ENCODE measurements around the gene PMPCA. TPM values are rescaled to one million over a fixed set of nuclear protein-coding genes. Genes with fewer than 3 reads are reported as not detected.

The PMPCA gene
- total and polyA plus RNA-seq, 2 donors (not counting 3 experiments of a cell fraction or from before 2014, with no cell fraction given): 69.0 to 75.3 TPM

DNA sequence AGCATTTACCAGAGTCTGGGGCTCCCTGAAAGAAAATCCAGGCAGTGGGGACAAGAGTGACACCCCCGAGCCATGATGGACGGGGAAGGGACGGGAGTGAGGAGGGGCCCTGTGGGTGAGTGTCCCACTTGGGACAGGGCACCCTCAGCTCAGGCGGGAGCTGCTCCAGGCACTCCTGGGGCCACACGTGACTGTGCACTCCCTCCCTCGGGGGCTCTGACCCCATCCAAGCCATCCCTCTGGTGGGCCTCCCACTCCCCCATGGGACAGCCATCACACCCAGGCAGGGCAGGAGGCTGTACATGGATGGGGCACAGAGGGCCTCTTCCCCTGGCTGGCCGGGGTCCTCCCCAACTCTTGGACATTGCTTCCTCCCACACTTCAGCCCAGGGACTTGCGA, 34.0 kb upstream of the PMPCA start:
- no peaks in the 10 kb centered on the region for H3K9me3 ChIP-seq (replicated peaks; ENCODE audit: control insufficient read depth, insufficient read depth, low read length)
- no peaks in the 10 kb centered on the region for H3K27me3 ChIP-seq (ENCODE audit: control insufficient read depth in 2 of 2, insufficient read depth in 2 of 2, low read length in 2 of 2)
- H3K27ac ChIP-seq (ENCODE audit: insufficient read depth, low read depth, low read length): no peak overlapping the region
- no peak for DNase-seq (ENCODE audit: low read depth, low spot score)
- intact Hi-C loops (cut with micrococcal nuclease) (no loop called here), dilution Hi-C loops (cut with MboI; ENCODE audit: extremely low pct_ligation_motif_present, low sequenced_read_pairs) (no loop called here)
- no peak overlapping the region for H3K4me3 ChIP-seq (replicated peaks in 1 of 3; ENCODE audit: insufficient read depth in 1 of 3, low read depth in 1 of 3, low read length in 3 of 3)
- no peak for FAIRE-seq
- no peaks in the 10 kb centered on the region for H3K79me2 ChIP-seq (ENCODE audit: control insufficient read depth, insufficient read depth, low read length)
- TF ChIP-seq FOS (IDR thresholded peaks at IDR 0.05; ENCODE audit: borderline replicate concordance, insufficient read depth, low read length) (no peak), MYC (IDR thresholded peaks at IDR 0.05; ENCODE audit: low read depth, low read length) (no peak), JUN (IDR thresholded peaks at IDR 0.05; ENCODE audit: borderline replicate concordance, insufficient read depth, insufficient read length, low read depth) (no peak), POLR2A (IDR thresholded peaks at IDR 0.05; ENCODE audit: low read depth, low read length) (no peak), GATA2 (IDR thresholded peaks at IDR 0.05; ENCODE audit: insufficient read depth, insufficient read length, low read depth, low read length) (no peak), EZH2 (IDR thresholded peaks at IDR 0.05; ENCODE audit: borderline replicate concordance, low read depth, low read length, severe bottlenecking) (no peak), POLR2AphosphoS5 (IDR thresholded peaks at IDR 0.05; ENCODE audit: insufficient read depth, low read depth, low read length) (no peak)
- TF ChIP-seq, protein P1, sequence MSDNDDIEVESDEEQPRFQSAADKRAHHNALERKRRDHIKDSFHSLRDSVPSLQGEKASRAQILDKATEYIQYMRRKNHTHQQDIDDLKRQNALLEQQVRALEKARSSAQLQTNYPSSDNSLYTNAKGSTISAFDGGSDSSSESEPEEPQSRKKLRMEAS (IDR thresholded peaks at IDR 0.05; ENCODE audit: insufficient read depth, insufficient read length): no peak
- TF ChIP-seq, protein P2, sequence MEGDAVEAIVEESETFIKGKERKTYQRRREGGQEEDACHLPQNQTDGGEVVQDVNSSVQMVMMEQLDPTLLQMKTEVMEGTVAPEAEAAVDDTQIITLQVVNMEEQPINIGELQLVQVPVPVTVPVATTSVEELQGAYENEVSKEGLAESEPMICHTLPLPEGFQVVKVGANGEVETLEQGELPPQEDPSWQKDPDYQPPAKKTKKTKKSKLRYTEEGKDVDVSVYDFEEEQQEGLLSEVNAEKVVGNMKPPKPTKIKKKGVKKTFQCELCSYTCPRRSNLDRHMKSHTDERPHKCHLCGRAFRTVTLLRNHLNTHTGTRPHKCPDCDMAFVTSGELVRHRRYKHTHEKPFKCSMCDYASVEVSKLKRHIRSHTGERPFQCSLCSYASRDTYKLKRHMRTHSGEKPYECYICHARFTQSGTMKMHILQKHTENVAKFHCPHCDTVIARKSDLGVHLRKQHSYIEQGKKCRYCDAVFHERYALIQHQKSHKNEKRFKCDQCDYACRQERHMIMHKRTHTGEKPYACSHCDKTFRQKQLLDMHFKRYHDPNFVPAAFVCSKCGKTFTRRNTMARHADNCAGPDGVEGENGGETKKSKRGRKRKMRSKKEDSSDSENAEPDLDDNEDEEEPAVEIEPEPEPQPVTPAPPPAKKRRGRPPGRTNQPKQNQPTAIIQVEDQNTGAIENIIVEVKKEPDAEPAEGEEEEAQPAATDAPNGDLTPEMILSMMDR (IDR thresholded peaks at IDR 0.05; ENCODE audit: extremely low read depth in 1 of 2, insufficient read depth in 1 of 2, low read depth in 1 of 2, low read length in 2 of 2): no peak
- BruUV-seq (replicated peaks): no TSS peak
- POLR2A ChIA-PET: no interaction called here
- no peaks in the 10 kb centered on the region for H3K4me1 ChIP-seq (ENCODE audit: control insufficient read depth, extremely low read depth, insufficient read depth, low read length)
- H3K4me2 ChIP-seq (ENCODE audit: insufficient read depth, low read length): no peak overlapping the region
- H2AFZ ChIP-seq (ENCODE audit: low read depth, low read length): no peak overlapping the region
- no peaks in the 10 kb centered on the region for H4K20me1 ChIP-seq (replicated peaks; ENCODE audit: control insufficient read depth, extremely low read depth, insufficient read depth, low read length)
- CTCF ChIA-PET: interaction anchor here (2.3 kb wide), 1 partner anchor 13 kb away, joined by 10 read pairs; the partner anchor contains the start of gene DNLZ
- H3K36me3 ChIP-seq (ENCODE audit: control insufficient read depth in 2 of 2, extremely low read depth in 1 of 2, insufficient read depth in 2 of 2, low read length in 2 of 2): peaks cover 4 to 23% of the 10 kb centered on the region in 2 experiments
- no peaks in the 10 kb centered on the region for H3K9me1 ChIP-seq (replicated peaks; ENCODE audit: control insufficient read depth, extremely low read depth, insufficient read depth, low read length)
- H3K9ac ChIP-seq (replicated peaks; ENCODE audit: extremely low read depth, insufficient read depth, low read length): no peak overlapping the region

All from endothelial cell of umbilical vein (primary cell).